Natural killer cell (primary cell): ENCODE measurements around the gene FARP1. TPM values are rescaled to one million over a fixed set of nuclear protein-coding genes. Genes with fewer than 3 reads are reported as not detected.

Experiments
- ATAC-seq, 3 donors: fragments of 150-1000 bp in 2 of 3; fragments of 200-7000 bp in 1 of 3; cut with Tn5 transposase; 1 replicate in 1 of 3; 2 replicates in 2 of 3; pipeline ENCODE4 v1.10.0; 2021; ENCODE audit warnings: mild to moderate bottlenecking in 2 of 3, moderate library complexity in 2 of 3
- DNase-seq, 2 donors: peaks; one replicate each; pipeline versions ENCODE4 v3.0.0 to v3.0.0-alpha.2; 2013 to 2021; ENCODE audit warnings: mixed read lengths in 1 of 2
- H3K27ac ChIP-seq: one replicate; pipeline ENCODE4 v1.5.1; 2013; ENCODE audit warnings: mild to moderate bottlenecking, low read length
- H3K27me3 ChIP-seq: one replicate; pipeline ENCODE4 v1.6.1; 2013; ENCODE audit warnings: low read length; ENCODE audit not compliant: control insufficient read depth, insufficient read depth
- H3K36me3 ChIP-seq: one replicate; pipeline ENCODE4 v1.6.1; 2013; ENCODE audit warnings: low read length; ENCODE audit not compliant: control insufficient read depth, insufficient read depth
- H3K4me1 ChIP-seq: one replicate; pipeline ENCODE4 v1.6.1; 2013; ENCODE audit warnings: low read length; ENCODE audit not compliant: control insufficient read depth, insufficient read depth
- H3K4me3 ChIP-seq: one replicate; pipeline ENCODE4 v1.5.1; 2013; ENCODE audit warnings: low read length
- H3K9me3 ChIP-seq: one replicate; pipeline ENCODE4 v1.6.1; 2013; ENCODE audit warnings: low read length; ENCODE audit not compliant: control insufficient read depth, insufficient read depth
- H3K27ac Mint-ChIP-seq, 2 donors: one replicate each; pipeline ENCODE4 v1.8.0; 2022; ENCODE audit warnings: mild to moderate bottlenecking in 2 of 2, mixed read lengths in 2 of 2, moderate library complexity in 1 of 2
- H3K27me3 Mint-ChIP-seq, 2 donors: one replicate each; pipeline ENCODE4 v1.8.0; 2022; ENCODE audit warnings: low read depth in 2 of 2, mixed read lengths in 2 of 2
- H3K36me3 Mint-ChIP-seq: one replicate; pipeline ENCODE4 v1.8.0; 2022; ENCODE audit warnings: mixed read lengths
- H3K4me1 Mint-ChIP-seq, 2 donors: one replicate each; pipeline ENCODE4 v1.8.0; 2022; ENCODE audit warnings: mixed read lengths in 2 of 2
- H3K4me3 Mint-ChIP-seq: one replicate; pipeline ENCODE4 v1.8.0; 2022; ENCODE audit warnings: mild to moderate bottlenecking, moderate library complexity, mixed read lengths
- H3K9me3 Mint-ChIP-seq, 2 donors: one replicate each; pipeline ENCODE4 v1.8.0; 2022; ENCODE audit warnings: mixed read lengths in 2 of 2
- WGBS: methylation state at CpG from one replicate; pipeline ENCODE4 v1.1.7; 2013; ENCODE audit warnings: missing lambda C conversion rate; ENCODE audit not compliant: insufficient coverage; 5-methylcytosine and 5-hydroxymethylcytosine counted together
- intact Hi-C: fragments of 100-400 bp; cut with micrococcal nuclease; formaldehyde crosslinking; loops from one replicate; pipeline ENCODE4 v1.14.2; 2022
- total RNA-seq, 4 donors: library from RNA; stranded (reverse); fragments of 120-200 nt in 1 of 4; gene quantifications; one replicate each; pipeline versions ENCODE4 v1.2.3 to v1.2.4, GENCODE V29; 2013 to 2022
- TF ChIP-seq, protein P1 (sequence below): fragments of 200-600 bp; IDR thresholded peaks from one replicate; pipeline ENCODE4 v1.8.0; 2022; ENCODE audit warnings: antibody characterized with exemption

Gene FARP1
- total RNA-seq, 3 donors from 2014 or later (not counting 1 experiment from before 2014, with no cell fraction given): 0.71 to 1.2 (median 1.1) TPM

DNA sequence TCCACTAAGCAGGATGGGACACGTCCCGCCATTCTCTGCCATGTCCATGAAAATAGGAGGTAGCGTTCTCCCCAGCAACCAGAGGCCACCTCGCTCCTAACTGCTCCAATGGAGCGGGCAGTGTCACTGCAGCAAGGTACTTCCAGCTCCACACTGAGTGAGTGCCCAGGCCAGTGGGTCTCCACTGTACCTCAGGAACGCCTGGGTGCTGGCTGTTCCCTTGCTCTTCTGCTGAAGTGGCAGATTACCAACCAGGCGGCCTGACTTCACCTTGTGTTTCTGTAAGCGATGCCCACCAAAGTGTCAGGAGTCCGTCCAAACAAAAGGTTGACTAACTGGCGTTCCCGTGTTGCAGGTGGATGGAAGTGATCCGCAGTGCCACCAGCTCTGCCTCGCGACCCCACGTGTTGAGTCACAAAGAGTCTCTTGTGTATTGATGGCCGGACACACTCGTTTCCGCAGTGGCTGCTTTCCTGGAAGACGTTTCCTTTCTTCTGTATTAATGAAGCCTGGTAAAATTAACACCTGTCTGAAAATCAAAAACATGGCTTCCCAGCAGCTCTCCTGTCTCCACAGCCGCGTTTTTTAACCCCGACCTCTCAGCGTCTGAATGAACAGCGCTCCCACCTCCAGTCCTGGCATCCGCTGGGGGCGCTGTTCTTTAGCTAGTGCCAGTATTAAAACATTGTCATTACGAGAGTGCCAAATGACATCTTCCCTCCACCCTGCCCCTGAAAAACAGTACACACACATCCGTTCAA, 305.2 kb downstream of the FARP1 start:
- Histone ChIP-seq H3K27ac (no peak overlapping the region), H3K36me3 (peaks cover 17% of the 10 kb centered on the region), H3K4me3 (no peak overlapping the region), H3K27me3 (no peaks in the 10 kb centered on the region), H3K4me1 (peaks cover 11% of the 10 kb centered on the region), H3K9me3 (no peaks in the 10 kb centered on the region)
- TF ChIP-seq, protein P1, sequence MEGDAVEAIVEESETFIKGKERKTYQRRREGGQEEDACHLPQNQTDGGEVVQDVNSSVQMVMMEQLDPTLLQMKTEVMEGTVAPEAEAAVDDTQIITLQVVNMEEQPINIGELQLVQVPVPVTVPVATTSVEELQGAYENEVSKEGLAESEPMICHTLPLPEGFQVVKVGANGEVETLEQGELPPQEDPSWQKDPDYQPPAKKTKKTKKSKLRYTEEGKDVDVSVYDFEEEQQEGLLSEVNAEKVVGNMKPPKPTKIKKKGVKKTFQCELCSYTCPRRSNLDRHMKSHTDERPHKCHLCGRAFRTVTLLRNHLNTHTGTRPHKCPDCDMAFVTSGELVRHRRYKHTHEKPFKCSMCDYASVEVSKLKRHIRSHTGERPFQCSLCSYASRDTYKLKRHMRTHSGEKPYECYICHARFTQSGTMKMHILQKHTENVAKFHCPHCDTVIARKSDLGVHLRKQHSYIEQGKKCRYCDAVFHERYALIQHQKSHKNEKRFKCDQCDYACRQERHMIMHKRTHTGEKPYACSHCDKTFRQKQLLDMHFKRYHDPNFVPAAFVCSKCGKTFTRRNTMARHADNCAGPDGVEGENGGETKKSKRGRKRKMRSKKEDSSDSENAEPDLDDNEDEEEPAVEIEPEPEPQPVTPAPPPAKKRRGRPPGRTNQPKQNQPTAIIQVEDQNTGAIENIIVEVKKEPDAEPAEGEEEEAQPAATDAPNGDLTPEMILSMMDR: no peak
- 91% methylated on average over 28 of the region's 28 CpGs for WGBS
- ATAC-seq (no peak), DNase-seq (peak in 1 of 2 donors; percentile 31)
- Mint-ChIP-seq H3K9me3 (no peaks in the 10 kb centered on the region), H3K4me3 (no peak overlapping the region), H3K27ac (peak overlapping the region in 1 of 2 donors; percentile 55), H3K4me1 (peaks cover 15 to 22% of the 10 kb centered on the region in 2 donors), H3K36me3 (no peaks in the 10 kb centered on the region), H3K27me3 (no peaks in the 10 kb centered on the region)
- intact Hi-C loops: no loop called here

DNA sequence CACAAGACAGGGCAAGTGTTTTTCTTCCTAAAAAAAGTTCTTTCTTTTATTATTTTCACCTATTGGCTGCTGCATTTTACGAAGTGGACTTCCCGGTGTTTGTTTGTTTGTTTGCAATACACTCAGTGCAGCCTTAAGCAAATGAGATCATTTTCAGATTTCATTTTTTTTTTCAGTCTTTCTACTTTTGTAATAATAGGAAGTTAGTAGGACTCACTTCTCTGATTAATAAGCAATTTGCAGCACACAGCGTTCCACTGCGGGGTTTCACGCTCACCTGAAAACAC, 305.7 kb downstream of the FARP1 start:
- H3K36me3 ChIP-seq: peaks cover 21% of the 10 kb centered on the region
- 97% methylated on average over 5 of the region's 5 CpGs for WGBS
- no peak overlapping the region for H3K27ac Mint-ChIP-seq

DNA sequence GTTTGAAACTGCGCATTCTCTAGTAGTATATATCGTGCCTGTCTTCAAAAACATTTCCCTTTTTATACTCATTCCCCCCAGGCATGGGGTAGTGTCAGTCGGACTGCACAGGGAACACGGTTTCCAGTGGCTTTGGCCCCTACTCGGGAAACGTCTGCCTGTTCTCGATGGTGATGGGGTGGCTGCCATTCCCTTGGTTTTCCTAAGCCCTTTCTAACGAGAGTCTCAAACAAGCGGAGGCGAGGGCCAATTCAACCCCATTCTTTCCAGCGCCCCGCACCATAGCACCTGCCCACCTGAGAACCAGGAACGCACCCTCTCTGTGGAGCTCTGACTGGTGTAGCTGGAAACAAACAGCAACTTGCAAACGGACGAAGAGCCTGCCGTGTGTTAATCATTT, 306.4 kb downstream of the FARP1 start:
- DNase-seq (no peak), ATAC-seq (no peak)
- Histone ChIP-seq H3K9me3 (no peaks in the 10 kb centered on the region), H3K4me1 (peaks cover 11% of the 10 kb centered on the region), H3K27ac (no peak overlapping the region), H3K4me3 (no peak overlapping the region), H3K36me3 (peaks cover 26% of the 10 kb centered on the region), H3K27me3 (no peaks in the 10 kb centered on the region)
- Mint-ChIP-seq H3K36me3 (no peaks in the 10 kb centered on the region), H3K4me1 (peaks cover 17 to 22% of the 10 kb centered on the region in 2 donors), H3K4me3 (no peak overlapping the region), H3K9me3 (no peaks in the 10 kb centered on the region), H3K27me3 (no peaks in the 10 kb centered on the region), H3K27ac (no peak overlapping the region)
- TF ChIP-seq, protein P1: no peak
- WGBS: 97% methylated on average over 16 of the region's 16 CpGs
- intact Hi-C loops: no loop called here

More for the DNA sequence above, 305.7 kb downstream of the FARP1 start:
- TF ChIP-seq, protein P1: no peak
- no peaks in the 10 kb centered on the region for H3K36me3 Mint-ChIP-seq
- H3K4me1 Mint-ChIP-seq: peaks cover 15 to 22% of the 10 kb centered on the region in 2 donors
- DNase-seq (no peak), ATAC-seq (no peak)
- H3K27me3 Mint-ChIP-seq: no peaks in the 10 kb centered on the region
- H3K4me3 ChIP-seq: no peak overlapping the region
- no peaks in the 10 kb centered on the region for H3K27me3 ChIP-seq
- H3K9me3 Mint-ChIP-seq: no peaks in the 10 kb centered on the region
- peaks cover 11% of the 10 kb centered on the region for H3K4me1 ChIP-seq
- intact Hi-C loops: no loop called here
- no peak overlapping the region for H3K4me3 Mint-ChIP-seq
- no peak overlapping the region for H3K27ac ChIP-seq
- no peaks in the 10 kb centered on the region for H3K9me3 ChIP-seq

- Histone ChIP-seq H3K27ac (no peak overlapping the region), H3K36me3 (peaks cover 30% of the 10 kb centered on the region), H3K9me3 (no peaks in the 10 kb centered on the region), H3K4me3 (no peak overlapping the region), H3K27me3 (no peaks in the 10 kb centered on the region), H3K4me1 (peaks cover 9% of the 10 kb centered on the region)
- ATAC-seq (no peak), DNase-seq (no peak)
- H3K4me1 Mint-ChIP-seq: peaks cover 18 to 21% of the 10 kb centered on the region in 2 donors
- intact Hi-C loops: no loop called here
- no peaks in the 10 kb centered on the region for H3K9me3 Mint-ChIP-seq
- no peaks in the 10 kb centered on the region for H3K27me3 Mint-ChIP-seq
- TF ChIP-seq, protein P1: no peak
- H3K36me3 Mint-ChIP-seq: no peaks in the 10 kb centered on the region
- H3K4me3 Mint-ChIP-seq: no peak overlapping the region
- no peak overlapping the region for H3K27ac Mint-ChIP-seq
- whole genome bisulfite sequencing: 100% methylated on average over 1 of the region's 1 CpG
These were observed 307.1 kb downstream of the FARP1 start for GRCh38 chr13:98450026-98450425.
